GM12878 (cell line): ENCODE measurements around the gene MYO7B. TPM values are rescaled to one million over a fixed set of nuclear protein-coding genes. Genes with fewer than 3 reads are reported as not detected.

Experiments used
- ATAC-seq: fragments of 200-7000 bp; cut with Tn5 transposase; 3 replicates; pipeline ENCODE4 v1.9.1; 2020; ENCODE audit warnings: mild to moderate bottlenecking, moderate library complexity
- BruUV-seq: library from RNA; stranded (reverse); fragments of 400-500 nt; replicated peaks from 2 replicates; lab custom pipeline; 2021; lab: Mats Ljungman, UMichigan
- CTCF ChIA-PET: fragments of 300-600 bp; sonication (Branson Sonifier 250); formaldehyde crosslinking; extraction: SDS; loops from one replicate; lab custom pipeline; 2021; ENCODE audit warnings: inconsistent platforms; lab: Yijun Ruan, JAX
- POLR2A ChIA-PET: fragments of 350-600 bp; formaldehyde crosslinking; extraction: SDS; loops from one replicate; lab custom pipeline; 2021; ENCODE audit warnings: inconsistent platforms; lab: Charles Lee
- RAD21 ChIA-PET: fragments of 300-600 bp; sonication (Branson Sonifier 250); formaldehyde crosslinking; loops from one replicate; lab custom pipeline; 2023; ENCODE audit warnings: antibody characterized with exemption; ENCODE audit not compliant: unreplicated experiment; lab: Charles Lee
- SMC1A ChIA-PET: fragments of 300-600 bp; sonication (Branson Sonifier 250); formaldehyde crosslinking; loops from one replicate; lab custom pipeline; 2023; ENCODE audit not compliant: unreplicated experiment, uncharacterized antibody; lab: Charles Lee
- DNase-seq: peaks from one replicate; pipeline ENCODE4 v3.0.0-alpha.2; 2011; ENCODE audit warnings: low read depth, low spot score
- FAIRE-seq: peaks from 3 replicates; lab custom pipeline; 2011; peaks lifted over from hg19 to GRCh38; lab: Jason Lieb, UNC
- H2AFZ ChIP-seq: 2 replicates; pipeline ENCODE4 v1.6.0; 2011; ENCODE audit warnings: low read depth, low read length, control low read depth; ENCODE audit not compliant: control insufficient read depth
- H3K27ac ChIP-seq: 2 replicates; pipeline ENCODE4 v1.5.1; 2011; ENCODE audit warnings: control low read depth; ENCODE audit not compliant: control insufficient read depth, insufficient read depth
- H3K27me3 ChIP-seq, 2 experiments: replicated peaks in 1 of 2; 2 replicates each; pipeline versions ENCODE4 v1.6.0 to v1.6.1; 2011; ENCODE audit warnings: low read length in 1 of 2; ENCODE audit not compliant: control insufficient read depth in 2 of 2, insufficient read depth in 2 of 2
- H3K36me3 ChIP-seq, 2 experiments: 2 replicates each; pipeline ENCODE4 v1.5.1; 2011; ENCODE audit warnings: low read length in 1 of 2; ENCODE audit not compliant: control insufficient read depth in 2 of 2, insufficient read depth in 2 of 2
- H3K4me1 ChIP-seq: 2 replicates; pipeline ENCODE4 v1.6.1; 2011; ENCODE audit warnings: mild to moderate bottlenecking, low read length, moderate library complexity, mixed read lengths; ENCODE audit not compliant: control insufficient read depth, insufficient read depth
- H3K4me2 ChIP-seq: 2 replicates; pipeline ENCODE4 v1.6.0; 2011; ENCODE audit warnings: control low read depth; ENCODE audit not compliant: control insufficient read depth, insufficient read depth
- H3K4me3 ChIP-seq: fragments of 200-600 bp; sonication (generic); 2 replicates; pipeline ENCODE4 v1.5.1; 2016
- H3K79me2 ChIP-seq: 2 replicates; pipeline ENCODE4 v1.6.0; 2011; ENCODE audit warnings: low read length; ENCODE audit not compliant: control insufficient read depth, insufficient read depth
- H3K9ac ChIP-seq: 2 replicates; pipeline ENCODE4 v1.8.0; 2011; ENCODE audit warnings: low read length, control low read depth, mixed read lengths; ENCODE audit not compliant: control insufficient read depth, insufficient read depth
- H3K9me3 ChIP-seq: replicated peaks from 3 replicates; pipeline ENCODE4 v1.5.1; 2011; ENCODE audit warnings: mild to moderate bottlenecking, low read length; ENCODE audit not compliant: control insufficient read depth, insufficient read depth
- H4K20me1 ChIP-seq: 2 replicates; pipeline ENCODE4 v1.6.0; 2011; ENCODE audit not compliant: control insufficient read depth, insufficient read depth
- CBFB ChIP-seq: IDR thresholded peaks from 2 replicates; pipeline ENCODE4 v1.6.1; 2016; ENCODE audit warnings: antibody characterized with exemption, low read depth
- CHD2 ChIP-seq: IDR thresholded peaks from 2 replicates; pipeline ENCODE4 v1.6.1; 2011; ENCODE audit warnings: low read depth, low read length, improper control_type of control experiment, borderline replicate concordance
- GABPA ChIP-seq: IDR thresholded peaks from 2 replicates; pipeline ENCODE4 v1.6.1; 2014; ENCODE audit warnings: antibody characterized with exemption, low read depth, mild to moderate bottlenecking, inconsistent platforms
- HDGF ChIP-seq: fragments of 450-650 bp; IDR thresholded peaks from 2 replicates; pipeline ENCODE4 v1.6.1; 2016; ENCODE audit warnings: antibody characterized with exemption
- IKZF1 ChIP-seq: fragments of 450-650 bp; conservative IDR thresholded peaks from 2 replicates; pipeline ENCODE4 v1.6.1; 2017; ENCODE audit warnings: antibody characterized with exemption, mild to moderate bottlenecking
- NFXL1 ChIP-seq: fragments of 450-650 bp; IDR thresholded peaks from 2 replicates; pipeline ENCODE4 v1.6.1; 2017; ENCODE audit warnings: antibody characterized with exemption, mild to moderate bottlenecking, borderline replicate concordance
- PAX8 ChIP-seq: fragments of 450-650 bp; IDR thresholded peaks from 2 replicates; pipeline ENCODE4 v1.6.1; 2017; ENCODE audit warnings: mild to moderate bottlenecking, moderate library complexity
- POLR2A ChIP-seq: IDR thresholded peaks from 2 replicates; pipeline ENCODE4 v1.6.1; 2011; ENCODE audit warnings: low read depth, mild to moderate bottlenecking, low read length
- SIN3A ChIP-seq: IDR thresholded peaks from 2 replicates; pipeline ENCODE4 v1.6.1; 2012; ENCODE audit warnings: low read depth, low read length, improper control_type of control experiment
- SIX5 ChIP-seq: IDR thresholded peaks from 2 replicates; pipeline ENCODE4 v1.6.1; 2011; ENCODE audit warnings: mild to moderate bottlenecking, low read depth, low read length, moderate library complexity; ENCODE audit not compliant: severe bottlenecking
- SP1 ChIP-seq: IDR thresholded peaks from one replicate; pipeline ENCODE4 v1.6.1; 2011; ENCODE audit warnings: low read depth, low read length
- TARDBP ChIP-seq: IDR thresholded peaks from 2 replicates; pipeline ENCODE4 v1.6.1; 2016; ENCODE audit warnings: borderline replicate concordance
- WGBS: methylation state at CpG from one replicate; pipeline ENCODE4 v1.1.6; 2016; ENCODE audit warnings: low lambda C conversion rate; ENCODE audit not compliant: insufficient replicate concordance, insufficient coverage; ENCODE audit errors: missing lambda C conversion rate; 5-methylcytosine and 5-hydroxymethylcytosine counted together
- in situ Hi-C: fragments of 300-500 bp; cut with MboI; formaldehyde crosslinking; loops from 9 replicates; pipeline ENCODE4 v1.14.3; 2018; ENCODE audit warnings: mixed read lengths
- intact Hi-C: fragments of 100-400 bp; cut with micrococcal nuclease; formaldehyde crosslinking; loops from one replicate; pipeline ENCODE4 v1.14.2; 2022; ENCODE audit not compliant: unreplicated experiment
- polyA plus RNA-seq, 11 experiments: library from polyadenylated mRNA; depleted of rRNA in 4 of 11; unstranded in 6 of 11; stranded (reverse) in 5 of 11; fragments of >200 nt; fragmentation: Nextera tagmentation in 4 of 11; fragmentation: Illumina TruSeq in 1 of 11; extraction: Ambion mirVana in 4 of 11; extraction: Trizol in 1 of 11; gene quantifications; 1 replicate in 1 of 11; 2 replicates in 10 of 11; pipeline versions ENCODE4 v1.2.1 to v1.2.3, GENCODE V29; 2011 to 2016; ENCODE audit warnings: inconsistent platforms in 2 of 11, missing spikeins in 2 of 11, low read depth in 1 of 11
- total RNA-seq, 4 experiments: library from RNA; depleted of rRNA in 3 of 4; stranded (reverse); fragments of >200 nt in 3 of 4; fragmentation: Illumina TruSeq in 1 of 4; extraction: Trizol in 1 of 4; gene quantifications; 2 replicates each; pipeline versions ENCODE4 v1.2.1 to v1.2.3, GENCODE V29; 2013 to 2021
- TF ChIP-seq, protein P1 (sequence below): fragments of 450-650 bp; IDR thresholded peaks from 2 replicates; pipeline ENCODE4 v1.6.1; 2018; ENCODE audit warnings: mild to moderate bottlenecking, low read depth, moderate library complexity; ENCODE audit not compliant: partially characterized antibody
- TF ChIP-seq, protein P2 (sequence below): fragments of 450-650 bp; IDR thresholded peaks from 2 replicates; pipeline ENCODE4 v1.6.1; 2014; ENCODE audit warnings: mild to moderate bottlenecking
- TF ChIP-seq, protein P3 (sequence below): fragments of 450-650 bp; formaldehyde crosslinking; IDR thresholded peaks from 2 replicates; pipeline ENCODE4 v1.4.0; 2020; ENCODE audit warnings: mild to moderate bottlenecking, moderate library complexity
- TF ChIP-seq, protein P4 (sequence below): fragments of 450-650 bp; IDR thresholded peaks from 2 replicates; pipeline ENCODE4 v1.6.1; 2016; ENCODE audit warnings: mild to moderate bottlenecking

MYO7B gene
- total and polyA plus RNA-seq, 10 of the 15 experiments (the other 5 are each of a cell fraction or from before 2014, with no cell fraction given), result 0.08 to 4.8 (median 1.2) TPM

DNA sequence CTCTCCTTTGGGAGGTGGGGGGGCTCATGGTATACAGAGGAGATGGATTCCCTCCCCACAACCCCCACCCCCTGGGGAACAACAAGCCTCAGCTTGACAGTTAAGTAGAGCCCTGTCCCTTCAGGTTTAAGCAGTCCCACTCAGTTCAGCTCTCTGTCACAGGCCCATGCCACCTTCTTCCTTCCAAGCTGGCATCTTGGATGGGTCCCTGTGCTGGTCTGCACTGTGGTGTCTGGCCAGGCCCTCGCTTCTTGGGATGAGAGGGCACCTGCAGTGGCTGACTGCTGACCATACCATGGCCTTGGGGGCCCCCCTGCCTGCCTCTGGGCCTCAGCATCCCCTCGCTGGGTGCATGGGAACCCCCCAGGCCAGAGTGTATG is 90.1 kb downstream of the MYO7B start:
- ChIA-PET CTCF (interaction anchor here (0.7 kb wide), 1 partner anchor 35 kb away, joined by 3 read pairs; no protein-coding TSS in a partner anchor), SMC1A (no interaction called here), RAD21 (no interaction called here), POLR2A (no interaction called here)
- intact Hi-C loops (no loop called here), in situ Hi-C loops (no loop called here)
- Histone ChIP-seq H4K20me1 (no peaks in the 10 kb centered on the region), H3K9ac (no peak overlapping the region), H3K4me3 (no peak overlapping the region), H3K36me3 (no peaks in the 10 kb centered on the region), H2AFZ (no peak overlapping the region), H3K27me3 (no peaks in the 10 kb centered on the region), H3K79me2 (no peaks in the 10 kb centered on the region), H3K9me3 (no peaks in the 10 kb centered on the region), H3K4me2 (no peak overlapping the region), H3K4me1 (no peaks in the 10 kb centered on the region), H3K27ac (no peak overlapping the region)
- BruUV-seq, result no TSS peak
- WGBS, result 17% methylated on average over 2 of the region's 2 CpGs
- TF ChIP-seq, protein P1, sequence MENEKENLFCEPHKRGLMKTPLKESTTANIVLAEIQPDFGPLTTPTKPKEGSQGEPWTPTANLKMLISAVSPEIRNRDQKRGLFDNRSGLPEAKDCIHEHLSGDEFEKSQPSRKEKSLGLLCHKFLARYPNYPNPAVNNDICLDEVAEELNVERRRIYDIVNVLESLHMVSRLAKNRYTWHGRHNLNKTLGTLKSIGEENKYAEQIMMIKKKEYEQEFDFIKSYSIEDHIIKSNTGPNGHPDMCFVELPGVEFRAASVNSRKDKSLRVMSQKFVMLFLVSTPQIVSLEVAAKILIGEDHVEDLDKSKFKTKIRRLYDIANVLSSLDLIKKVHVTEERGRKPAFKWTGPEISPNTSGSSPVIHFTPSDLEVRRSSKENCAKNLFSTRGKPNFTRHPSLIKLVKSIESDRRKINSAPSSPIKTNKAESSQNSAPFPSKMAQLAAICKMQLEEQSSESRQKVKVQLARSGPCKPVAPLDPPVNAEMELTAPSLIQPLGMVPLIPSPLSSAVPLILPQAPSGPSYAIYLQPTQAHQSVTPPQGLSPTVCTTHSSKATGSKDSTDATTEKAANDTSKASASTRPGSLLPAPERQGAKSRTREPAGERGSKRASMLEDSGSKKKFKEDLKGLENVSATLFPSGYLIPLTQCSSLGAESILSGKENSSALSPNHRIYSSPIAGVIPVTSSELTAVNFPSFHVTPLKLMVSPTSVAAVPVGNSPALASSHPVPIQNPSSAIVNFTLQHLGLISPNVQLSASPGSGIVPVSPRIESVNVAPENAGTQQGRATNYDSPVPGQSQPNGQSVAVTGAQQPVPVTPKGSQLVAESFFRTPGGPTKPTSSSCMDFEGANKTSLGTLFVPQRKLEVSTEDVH, result no peak
- TF ChIP-seq SIN3A, result no peak
- no peak for TF ChIP-seq TARDBP
- TF ChIP-seq CHD2, result no peak
- no peak for TF ChIP-seq CBFB
- no peak for TF ChIP-seq IKZF1
- no peak for TF ChIP-seq HDGF
- TF ChIP-seq, protein P2, sequence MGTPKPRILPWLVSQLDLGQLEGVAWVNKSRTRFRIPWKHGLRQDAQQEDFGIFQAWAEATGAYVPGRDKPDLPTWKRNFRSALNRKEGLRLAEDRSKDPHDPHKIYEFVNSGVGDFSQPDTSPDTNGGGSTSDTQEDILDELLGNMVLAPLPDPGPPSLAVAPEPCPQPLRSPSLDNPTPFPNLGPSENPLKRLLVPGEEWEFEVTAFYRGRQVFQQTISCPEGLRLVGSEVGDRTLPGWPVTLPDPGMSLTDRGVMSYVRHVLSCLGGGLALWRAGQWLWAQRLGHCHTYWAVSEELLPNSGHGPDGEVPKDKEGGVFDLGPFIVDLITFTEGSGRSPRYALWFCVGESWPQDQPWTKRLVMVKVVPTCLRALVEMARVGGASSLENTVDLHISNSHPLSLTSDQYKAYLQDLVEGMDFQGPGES, result no peak
- TF ChIP-seq GABPA, result no peak
- TF ChIP-seq PAX8, result no peak
- no peak for TF ChIP-seq SIX5
- TF ChIP-seq POLR2A, result no peak
- TF ChIP-seq SP1, result no peak
- TF ChIP-seq, protein P3, sequence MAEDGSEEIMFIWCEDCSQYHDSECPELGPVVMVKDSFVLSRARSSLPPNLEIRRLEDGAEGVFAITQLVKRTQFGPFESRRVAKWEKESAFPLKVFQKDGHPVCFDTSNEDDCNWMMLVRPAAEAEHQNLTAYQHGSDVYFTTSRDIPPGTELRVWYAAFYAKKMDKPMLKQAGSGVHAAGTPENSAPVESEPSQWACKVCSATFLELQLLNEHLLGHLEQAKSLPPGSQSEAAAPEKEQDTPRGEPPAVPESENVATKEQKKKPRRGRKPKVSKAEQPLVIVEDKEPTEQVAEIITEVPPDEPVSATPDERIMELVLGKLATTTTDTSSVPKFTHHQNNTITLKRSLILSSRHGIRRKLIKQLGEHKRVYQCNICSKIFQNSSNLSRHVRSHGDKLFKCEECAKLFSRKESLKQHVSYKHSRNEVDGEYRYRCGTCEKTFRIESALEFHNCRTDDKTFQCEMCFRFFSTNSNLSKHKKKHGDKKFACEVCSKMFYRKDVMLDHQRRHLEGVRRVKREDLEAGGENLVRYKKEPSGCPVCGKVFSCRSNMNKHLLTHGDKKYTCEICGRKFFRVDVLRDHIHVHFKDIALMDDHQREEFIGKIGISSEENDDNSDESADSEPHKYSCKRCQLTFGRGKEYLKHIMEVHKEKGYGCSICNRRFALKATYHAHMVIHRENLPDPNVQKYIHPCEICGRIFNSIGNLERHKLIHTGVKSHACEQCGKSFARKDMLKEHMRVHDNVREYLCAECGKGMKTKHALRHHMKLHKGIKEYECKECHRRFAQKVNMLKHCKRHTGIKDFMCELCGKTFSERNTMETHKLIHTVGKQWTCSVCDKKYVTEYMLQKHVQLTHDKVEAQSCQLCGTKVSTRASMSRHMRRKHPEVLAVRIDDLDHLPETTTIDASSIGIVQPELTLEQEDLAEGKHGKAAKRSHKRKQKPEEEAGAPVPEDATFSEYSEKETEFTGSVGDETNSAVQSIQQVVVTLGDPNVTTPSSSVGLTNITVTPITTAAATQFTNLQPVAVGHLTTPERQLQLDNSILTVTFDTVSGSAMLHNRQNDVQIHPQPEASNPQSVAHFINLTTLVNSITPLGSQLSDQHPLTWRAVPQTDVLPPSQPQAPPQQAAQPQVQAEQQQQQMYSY (CRISPR knock-in tag), result no peak
- TF ChIP-seq NFXL1, result no peak
- TF ChIP-seq, protein P4, sequence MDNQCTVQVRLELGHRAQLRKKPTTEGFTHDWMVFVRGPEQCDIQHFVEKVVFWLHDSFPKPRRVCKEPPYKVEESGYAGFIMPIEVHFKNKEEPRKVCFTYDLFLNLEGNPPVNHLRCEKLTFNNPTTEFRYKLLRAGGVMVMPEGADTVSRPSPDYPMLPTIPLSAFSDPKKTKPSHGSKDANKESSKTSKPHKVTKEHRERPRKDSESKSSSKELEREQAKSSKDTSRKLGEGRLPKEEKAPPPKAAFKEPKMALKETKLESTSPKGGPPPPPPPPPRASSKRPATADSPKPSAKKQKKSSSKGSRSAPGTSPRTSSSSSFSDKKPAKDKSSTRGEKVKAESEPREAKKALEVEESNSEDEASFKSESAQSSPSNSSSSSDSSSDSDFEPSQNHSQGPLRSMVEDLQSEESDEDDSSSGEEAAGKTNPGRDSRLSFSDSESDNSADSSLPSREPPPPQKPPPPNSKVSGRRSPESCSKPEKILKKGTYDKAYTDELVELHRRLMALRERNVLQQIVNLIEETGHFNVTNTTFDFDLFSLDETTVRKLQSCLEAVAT, result no peak
- no peak for DNase-seq
- no peak for ATAC-seq
- no peak for FAIRE-seq
